Lower lobe of right lung (tissue), 2 donors: Measurements from ENCODE around the gene NKX2-1. TPM values are rescaled to one million over a fixed set of nuclear protein-coding genes. Genes with fewer than 3 reads are reported as not detected.

Source experiments
- ATAC-seq, 2 donors: fragments of 200-7000 bp; cut with Tn5 transposase; one replicate each; pipeline ENCODE4 v1.9.1; 2020 to 2022; ENCODE audit warnings: mild to moderate bottlenecking in 2 of 2, moderate library complexity in 2 of 2
- DNase-seq: peaks from one replicate; pipeline ENCODE4 v3.0.0-alpha.2; 2020
- H3K27ac ChIP-seq: fragments of 200-600 bp; one replicate; pipeline ENCODE4 v1.8.0; 2022
- H3K27me3 ChIP-seq: fragments of 200-600 bp; one replicate; pipeline ENCODE4 v1.8.0; 2022; ENCODE audit warnings: low read depth
- H3K36me3 ChIP-seq: fragments of 200-600 bp; one replicate; pipeline ENCODE4 v1.8.0; 2022; ENCODE audit warnings: mild to moderate bottlenecking
- H3K4me1 ChIP-seq: fragments of 200-600 bp; one replicate; pipeline ENCODE4 v1.8.0; 2022
- H3K4me3 ChIP-seq: fragments of 200-600 bp; one replicate; pipeline ENCODE4 v1.8.0; 2022; ENCODE audit warnings: mild to moderate bottlenecking
- H3K9me3 ChIP-seq: fragments of 200-600 bp; one replicate; pipeline ENCODE4 v1.8.0; 2022
- CTCF ChIP-seq: fragments of 200-600 bp; IDR thresholded peaks from one replicate; pipeline ENCODE4 v1.8.0; 2022; ENCODE audit warnings: antibody characterized with exemption, mild to moderate bottlenecking
- intact Hi-C: fragments of 100-400 bp; cut with DNase I; formaldehyde crosslinking; loops from one replicate; pipeline ENCODE4 v1.11.0; 2022
- total RNA-seq: library from RNA; stranded (reverse); fragmentation: NEBNext Ultra II Directional; extraction: Animal tissue kit (Norgen Biotek cat#: 25700); gene quantifications from one replicate; pipeline ENCODE4 v1.2.1, GENCODE V29; 2021
- donor health status: DM: no; HTN: yes; CAD: no; lungs with severe emphysema.

The NKX2-1 gene
- total RNA-seq, 1 donor from 2014 or later: 180 TPM

- peak; percentile 0 for ATAC-seq
Observed at GRCh38 chr14:36518586-36519430, 1.2 kb downstream of the NKX2-1 start.

GRCh38 chr14:36518031-36518585 lies 1.9 kb downstream of the NKX2-1 start:
- Histone ChIP-seq H3K4me3 (peak overlapping the region; percentile 53), H3K27ac (peak overlapping the region; percentile 87), H3K27me3 (peaks cover 97% of the 10 kb centered on the region), H3K4me1 (peaks cover 19% of the 10 kb centered on the region), H3K36me3 (no peaks in the 10 kb centered on the region), H3K9me3 (no peaks in the 10 kb centered on the region)
- DNase-seq (no peak), ATAC-seq (no peak)
- intact Hi-C loops: no loop called here
- TF ChIP-seq CTCF: no peak

More at GRCh38 chr14:36518586-36519430, 1.2 kb downstream of the NKX2-1 start:
- no peaks in the 10 kb centered on the region for H3K9me3 ChIP-seq
- H3K4me3 ChIP-seq: peak overlapping the region; percentile 53
- peak overlapping the region; percentile 87 for H3K27ac ChIP-seq
- no peaks in the 10 kb centered on the region for H3K36me3 ChIP-seq
- peak; percentile 54 for DNase-seq
- H3K27me3 ChIP-seq: peaks cover 97% of the 10 kb centered on the region
- H3K4me1 ChIP-seq: peaks cover 19% of the 10 kb centered on the region
- TF ChIP-seq CTCF: no peak
- intact Hi-C loops: no loop called here

- Histone ChIP-seq H3K9me3 (no peaks in the 10 kb centered on the region), H3K27ac (peak overlapping the region; percentile 87), H3K36me3 (no peaks in the 10 kb centered on the region), H3K4me1 (peaks cover 19% of the 10 kb centered on the region), H3K4me3 (peak overlapping the region; percentile 53), H3K27me3 (peaks cover 97% of the 10 kb centered on the region)
- TF ChIP-seq CTCF: no peak
- ATAC-seq (no peak), DNase-seq (peak; percentile 55)
- intact Hi-C loops: no loop called here
Observed at GRCh38 chr14:36517242-36518030, 2.6 kb downstream of the NKX2-1 start.

- Histone ChIP-seq H3K4me3 (peak overlapping the region; percentile 53), H3K27me3 (peaks cover 97% of the 10 kb centered on the region), H3K4me1 (peaks cover 19% of the 10 kb centered on the region), H3K27ac (peak overlapping the region; percentile 87), H3K9me3 (no peaks in the 10 kb centered on the region), H3K36me3 (no peaks in the 10 kb centered on the region)
- DNase-seq (no peak), ATAC-seq (no peak)
- no peak for TF ChIP-seq CTCF
- intact Hi-C loops: no loop called here
Observed at GRCh38 chr14:36516719-36517241, 3.3 kb downstream of the NKX2-1 start.
